Activated naive CD4-positive, alpha-beta T cell treated with anti-CD3 and anti-CD28 coated beads for 36 hours (primary cell): Measurements from ENCODE around the gene ERCC6L2. TPM values are rescaled to one million over a fixed set of nuclear protein-coding genes. Genes with fewer than 3 reads are reported as not detected.

ENCODE experiments used
- CTCF ChIA-PET: fragments of 350-600 bp; sonication (Branson Sonifier 250); formaldehyde crosslinking; loops from one replicate; lab custom pipeline; 2021; ENCODE audit warnings: antibody characterized with exemption; lab: Charles Lee
- DNase-seq: peaks from one replicate; pipeline ENCODE4 v3.0.0-alpha.2; 2020
- H3K27ac Mint-ChIP-seq: one replicate; pipeline ENCODE4 v1.8.0; 2021; ENCODE audit warnings: mild to moderate bottlenecking, mixed read lengths
- H3K27me3 Mint-ChIP-seq: one replicate; pipeline ENCODE4 v1.8.0; 2021; ENCODE audit warnings: low read depth, mixed read lengths
- H3K36me3 Mint-ChIP-seq: one replicate; pipeline ENCODE4 v1.8.0; 2021; ENCODE audit warnings: low read depth, mixed read lengths
- H3K4me1 Mint-ChIP-seq: one replicate; pipeline ENCODE4 v1.8.0; 2021; ENCODE audit warnings: low read depth, mixed read lengths
- H3K4me3 Mint-ChIP-seq: one replicate; pipeline ENCODE4 v1.8.0; 2021; ENCODE audit warnings: mild to moderate bottlenecking, moderate library complexity, mixed read lengths
- H3K9me3 Mint-ChIP-seq: one replicate; pipeline ENCODE4 v1.8.0; 2021; ENCODE audit warnings: mixed read lengths
- intact Hi-C: fragments of 100-400 bp; cut with micrococcal nuclease; formaldehyde crosslinking; loops from one replicate; pipeline ENCODE4 v1.15.1; 2023
- total RNA-seq, 2 experiments: library from RNA; stranded (reverse); gene quantifications; one replicate each; pipeline ENCODE4 v1.2.3, GENCODE V29; 2021

The ERCC6L2 gene
- total RNA-seq, 2 experiments from 2014 or later, result 20.3 to 20.6 TPM

DNA sequence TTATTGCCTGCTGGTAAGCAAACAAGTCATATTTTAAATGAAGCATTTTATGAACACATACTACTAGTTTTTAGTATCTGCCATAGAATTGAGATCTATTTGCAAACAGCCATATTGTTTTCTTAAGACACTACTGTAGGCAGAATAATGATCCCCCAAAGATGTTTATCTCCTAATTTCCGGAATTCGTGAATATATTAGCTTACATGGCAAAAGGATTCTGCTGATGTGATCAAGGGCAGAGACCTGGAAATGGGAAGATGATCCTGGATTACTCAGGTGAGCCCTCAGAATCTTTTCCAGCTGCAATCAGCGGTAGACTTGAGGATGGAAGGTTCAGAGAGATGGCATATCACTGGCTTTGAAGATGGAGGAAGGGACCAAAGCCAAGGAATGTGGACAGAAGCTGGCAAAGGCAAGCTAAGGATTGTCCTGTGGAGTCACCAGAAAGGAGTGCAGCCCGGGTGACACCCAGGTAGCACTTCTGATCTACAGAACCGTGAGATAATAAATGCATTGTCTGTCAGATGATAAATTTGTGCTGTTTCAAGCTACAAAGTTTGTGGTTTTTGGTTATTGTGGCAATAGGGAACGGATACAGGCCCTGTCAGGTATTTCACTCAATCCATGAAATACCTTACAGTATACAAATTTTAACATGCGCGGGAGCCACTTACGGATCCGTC, 1.0 kb upstream of the ERCC6L2 start:
- DNase-seq, result no peak
- Mint-ChIP-seq H3K4me1 (peaks cover 15% of the 10 kb centered on the region), H3K4me3 (no peak overlapping the region), H3K9me3 (peaks cover 12% of the 10 kb centered on the region), H3K27me3 (no peaks in the 10 kb centered on the region), H3K36me3 (peaks cover 53% of the 10 kb centered on the region), H3K27ac (no peak overlapping the region)
- CTCF ChIA-PET, result interaction anchor here (0.6 to 1.2 kb wide), 2 partner anchors 141 to 147 kb away, joined by 3 read pairs; no protein-coding TSS in a partner anchor
- intact Hi-C loops, result no loop called here

DNA sequence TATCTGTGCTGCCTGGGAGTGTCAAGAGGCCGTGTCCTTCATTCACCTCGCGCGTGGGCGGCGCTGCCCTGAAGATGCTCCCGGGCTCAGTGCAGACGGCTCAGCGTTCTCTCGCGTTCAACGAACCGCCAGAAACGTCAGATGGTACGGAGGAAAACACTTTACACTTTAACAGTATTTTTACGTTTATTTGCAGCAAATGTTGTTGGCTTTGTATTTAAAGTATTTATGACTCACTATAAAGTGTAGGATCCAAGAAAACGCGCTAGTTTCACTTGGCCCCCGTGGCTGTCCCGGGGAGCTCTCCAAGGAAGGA, 544 bp upstream of the ERCC6L2 start:
- CTCF ChIA-PET, result interaction anchor here (1.2 kb wide), 1 partner anchor 148 kb away, joined by 3 read pairs; no protein-coding TSS in a partner anchor
- peaks cover 10% of the 10 kb centered on the region for H3K9me3 Mint-ChIP-seq
- peak; percentile 74 for DNase-seq
- H3K27me3 Mint-ChIP-seq, result no peaks in the 10 kb centered on the region
- peaks cover 19% of the 10 kb centered on the region for H3K4me1 Mint-ChIP-seq
- peaks cover 50% of the 10 kb centered on the region for H3K36me3 Mint-ChIP-seq
- H3K27ac Mint-ChIP-seq, result no peak overlapping the region
- no peak overlapping the region for H3K4me3 Mint-ChIP-seq
- intact Hi-C loops, result loop anchor here (1.0 to 5.0 kb wide), 5 partner anchors 77 to 1148 kb away; partner anchors contain the start of genes AOPEP and ZNF367

DNA sequence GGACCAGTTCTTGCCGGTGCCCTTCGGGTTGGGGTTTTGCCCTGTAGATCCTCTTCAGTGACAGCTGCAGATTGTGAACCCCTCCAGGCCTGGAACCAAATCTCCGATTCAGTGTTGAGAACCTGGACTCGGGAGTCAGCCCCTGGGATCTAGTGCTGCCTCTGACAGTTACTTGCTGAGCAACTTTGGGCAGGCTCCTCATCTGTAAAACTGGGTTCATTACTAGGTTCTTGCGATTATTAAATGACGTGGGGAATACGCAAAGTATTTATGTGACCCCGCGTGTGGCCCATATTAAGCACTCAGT, 600 bp downstream of the ERCC6L2 start:
- peaks cover 8% of the 10 kb centered on the region for H3K9me3 Mint-ChIP-seq
- CTCF ChIA-PET, result interaction anchor here (0.8 to 1.3 kb wide), 2 partner anchors 15 to 77 kb away, joined by 3 read pairs; no protein-coding TSS in a partner anchor
- H3K27ac Mint-ChIP-seq, result no peak overlapping the region
- H3K27me3 Mint-ChIP-seq, result no peaks in the 10 kb centered on the region
- no peak overlapping the region for H3K4me3 Mint-ChIP-seq
- H3K36me3 Mint-ChIP-seq, result peaks cover 41% of the 10 kb centered on the region
- intact Hi-C loops, result loop anchor here (1.0 to 5.0 kb wide), 6 partner anchors 15 to 1149 kb away; partner anchors contain the start of gene AOPEP
- H3K4me1 Mint-ChIP-seq, result peaks cover 29% of the 10 kb centered on the region
- no peak for DNase-seq

GRCh38 chr9:95876595-95876994, 1.1 kb downstream of the ERCC6L2 start:
- CTCF ChIA-PET, result interaction anchor here (0.6 to 1.3 kb wide), 4 partner anchors 14 to 182 kb away, joined by 3 to 6 read pairs (median 3); no protein-coding TSS in a partner anchor
- H3K9me3 Mint-ChIP-seq, result peaks cover 8% of the 10 kb centered on the region
- peaks cover 36% of the 10 kb centered on the region for H3K36me3 Mint-ChIP-seq
- intact Hi-C loops, result loop anchor here (1.0 to 5.0 kb wide), 6 partner anchors 14 to 1149 kb away; partner anchors contain the start of gene AOPEP
- H3K4me1 Mint-ChIP-seq, result peaks cover 32% of the 10 kb centered on the region
- no peaks in the 10 kb centered on the region for H3K27me3 Mint-ChIP-seq
- no peak overlapping the region for H3K27ac Mint-ChIP-seq
- no peak overlapping the region for H3K4me3 Mint-ChIP-seq
- DNase-seq, result no peak

DNA sequence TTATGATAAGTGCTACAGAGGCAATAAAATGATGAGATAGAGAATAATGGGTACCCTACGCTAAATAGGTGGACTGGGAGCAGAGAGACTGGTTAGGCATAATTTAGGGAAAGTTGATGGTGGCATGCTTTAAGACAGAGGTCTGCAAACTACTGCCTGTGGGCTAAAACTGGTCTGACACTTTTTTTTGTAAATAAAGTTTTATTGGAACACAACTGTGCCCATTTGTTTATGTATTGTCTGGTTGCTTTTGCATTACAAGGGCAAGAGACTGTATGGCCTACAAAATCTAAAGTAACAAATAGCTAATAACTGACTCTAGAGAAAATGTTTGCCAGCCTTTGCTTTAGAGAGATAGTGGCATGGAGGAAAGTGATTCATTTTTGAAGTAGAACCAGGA, 2.5 kb downstream of the ERCC6L2 start:
- intact Hi-C loops, result loop anchor here (2.0 to 5.0 kb wide), 5 partner anchors 13 to 1151 kb away; partner anchors contain the start of gene AOPEP

GRCh38 chr9:95879591-95879990, 4.1 kb downstream of the ERCC6L2 start:
- no peaks in the 10 kb centered on the region for H3K27me3 Mint-ChIP-seq
- DNase-seq, result no peak
- H3K36me3 Mint-ChIP-seq, result peaks cover 31% of the 10 kb centered on the region
- peaks cover 45% of the 10 kb centered on the region for H3K4me1 Mint-ChIP-seq
- H3K9me3 Mint-ChIP-seq, result peaks cover 1% of the 10 kb centered on the region
- CTCF ChIA-PET, result no interaction called here
- no peak overlapping the region for H3K4me3 Mint-ChIP-seq
- intact Hi-C loops, result loop anchor here (5.0 kb wide), 2 partner anchors 73 to 1152 kb away; partner anchors contain the start of gene AOPEP
- H3K27ac Mint-ChIP-seq, result peak overlapping the region; percentile 56

More for the DNA sequence above, 2.5 kb downstream of the ERCC6L2 start:
- Mint-ChIP-seq H3K4me1 (peaks cover 40% of the 10 kb centered on the region), H3K27me3 (no peaks in the 10 kb centered on the region), H3K36me3 (peaks cover 30% of the 10 kb centered on the region), H3K4me3 (no peak overlapping the region), H3K9me3 (peaks cover 4% of the 10 kb centered on the region), H3K27ac (no peak overlapping the region)
- CTCF ChIA-PET, result interaction anchor here (0.6 to 0.7 kb wide), 2 partner anchors 341 to 704 kb away, joined by 4 to 6 read pairs; no protein-coding TSS in a partner anchor
- no peak for DNase-seq

DNA sequence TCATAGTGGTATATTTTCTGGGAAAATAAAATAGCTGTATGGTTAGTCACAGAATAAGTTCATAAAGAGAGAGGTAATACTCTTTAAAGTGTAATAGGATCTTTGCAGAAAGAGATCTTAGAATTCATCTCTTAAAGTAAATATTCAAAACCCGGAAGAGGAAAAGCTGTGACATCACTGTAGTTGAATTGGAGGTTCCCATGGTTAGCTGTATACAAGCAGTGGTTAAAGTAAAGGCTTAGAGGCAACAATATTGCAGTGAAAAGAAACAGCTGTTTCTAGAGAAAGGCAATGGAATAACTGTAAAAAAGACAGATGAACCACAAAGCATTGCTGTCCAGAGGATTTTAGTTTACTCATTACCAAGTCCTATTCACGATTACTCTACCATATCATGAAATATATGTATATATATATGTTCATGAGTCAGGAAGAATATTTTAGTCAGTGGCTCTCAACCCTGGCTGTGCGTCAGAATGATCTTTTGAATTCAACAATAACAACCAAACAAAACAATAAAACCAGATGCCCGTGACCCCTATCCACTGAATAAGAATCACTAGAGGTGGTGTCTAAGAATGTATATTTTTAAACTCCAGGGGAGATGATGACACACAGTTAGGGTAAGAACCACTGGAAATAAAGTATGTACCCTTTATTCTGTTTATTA, 4.7 kb downstream of the ERCC6L2 start:
- intact Hi-C loops, result no loop called here
- CTCF ChIA-PET, result no interaction called here
- H3K4me1 Mint-ChIP-seq, result peaks cover 50% of the 10 kb centered on the region
- H3K9me3 Mint-ChIP-seq, result peaks cover 1% of the 10 kb centered on the region
- no peak for DNase-seq
- H3K27me3 Mint-ChIP-seq, result no peaks in the 10 kb centered on the region
- H3K4me3 Mint-ChIP-seq, result no peak overlapping the region
- peaks cover 33% of the 10 kb centered on the region for H3K36me3 Mint-ChIP-seq
- peak overlapping the region; percentile 70 for H3K27ac Mint-ChIP-seq

DNA sequence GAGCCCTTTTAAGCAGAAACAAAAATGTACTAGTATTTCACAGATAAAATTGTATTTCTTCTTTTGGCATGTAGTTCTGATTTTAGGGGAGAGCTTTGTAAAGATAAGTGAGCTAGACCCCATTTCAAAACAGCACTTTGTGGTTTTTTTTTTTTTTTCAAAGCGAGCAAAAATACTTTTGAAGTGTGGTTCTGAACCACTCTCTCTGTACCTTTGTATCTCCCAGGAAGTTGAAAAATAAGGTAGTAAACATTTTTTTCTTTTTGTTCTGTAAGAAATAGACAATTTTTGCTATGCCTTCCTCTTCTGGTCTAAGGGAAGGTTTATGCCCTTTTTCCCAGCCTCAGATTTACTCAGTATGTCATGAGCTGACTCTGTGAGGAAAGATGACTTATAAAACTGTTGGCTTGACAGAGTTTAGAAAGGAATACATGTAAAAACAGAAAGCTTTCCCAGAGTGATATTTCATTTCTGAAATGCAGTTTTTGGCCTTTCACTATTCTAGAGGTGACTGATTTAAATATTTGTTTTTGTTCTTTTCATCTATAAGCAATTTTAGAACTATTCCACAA, 12.5 kb downstream of the ERCC6L2 start:
- CTCF ChIA-PET, result no interaction called here
- Mint-ChIP-seq H3K36me3 (peaks cover 40% of the 10 kb centered on the region), H3K9me3 (peaks cover 6% of the 10 kb centered on the region), H3K4me3 (peak overlapping the region; percentile 19), H3K4me1 (peaks cover 66% of the 10 kb centered on the region), H3K27me3 (no peaks in the 10 kb centered on the region), H3K27ac (peak overlapping the region; percentile 61)
- no peak for DNase-seq
- intact Hi-C loops, result no loop called here

GRCh38 chr9:95890594-95890993, 15.1 kb downstream of the ERCC6L2 start:
- peaks cover 25% of the 10 kb centered on the region for H3K36me3 Mint-ChIP-seq
- peaks cover 14% of the 10 kb centered on the region for H3K9me3 Mint-ChIP-seq
- no peaks in the 10 kb centered on the region for H3K27me3 Mint-ChIP-seq
- DNase-seq, result no peak
- no peak overlapping the region for H3K27ac Mint-ChIP-seq
- peaks cover 53% of the 10 kb centered on the region for H3K4me1 Mint-ChIP-seq
- intact Hi-C loops, result loop anchor here (2.0 kb wide), 1 partner anchor 14 kb away; no protein-coding TSS in a partner anchor
- H3K4me3 Mint-ChIP-seq, result no peak overlapping the region
- CTCF ChIA-PET, result interaction anchor here (0.7 to 1.4 kb wide), 2 partner anchors 14 to 16 kb away, joined by 3 read pairs; no protein-coding TSS in a partner anchor

DNA sequence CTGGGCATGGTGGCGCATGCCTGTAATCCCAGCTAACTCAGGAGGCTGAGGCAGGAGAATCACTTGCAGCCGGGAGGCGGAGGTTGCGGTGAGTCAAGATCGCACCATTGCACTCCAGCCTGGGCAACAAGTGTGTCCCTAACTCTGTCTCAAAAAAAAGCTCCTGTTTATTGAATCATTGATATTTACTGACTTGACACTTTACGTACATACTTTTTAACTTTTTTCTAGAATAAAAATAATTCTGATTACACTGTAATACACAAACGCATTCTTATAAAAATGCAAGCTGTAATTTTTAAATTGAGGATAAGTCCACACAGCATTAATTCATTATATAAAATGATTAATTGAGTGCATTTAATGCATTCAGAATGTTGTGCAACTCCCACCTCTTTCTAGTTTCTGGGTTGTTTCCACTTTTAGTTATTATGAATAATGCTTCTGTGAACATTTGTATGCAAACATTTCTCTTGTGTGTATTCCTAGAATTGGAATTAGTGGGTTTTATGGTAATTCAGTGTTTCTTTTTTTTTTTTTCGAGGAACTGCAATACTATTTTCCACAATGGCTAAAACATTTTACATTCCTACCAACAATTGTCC, 15.7 kb downstream of the ERCC6L2 start:
- Mint-ChIP-seq H3K4me3 (no peak overlapping the region), H3K27me3 (no peaks in the 10 kb centered on the region), H3K4me1 (peaks cover 52% of the 10 kb centered on the region), H3K27ac (no peak overlapping the region), H3K9me3 (peaks cover 14% of the 10 kb centered on the region), H3K36me3 (peaks cover 24% of the 10 kb centered on the region)
- no peak for DNase-seq
- CTCF ChIA-PET, result interaction anchor here (0.7 to 1.4 kb wide), 2 partner anchors 15 kb away, joined by 3 read pairs; no protein-coding TSS in a partner anchor
- intact Hi-C loops, result loop anchor here (2.0 kb wide), 1 partner anchor 14 kb away; no protein-coding TSS in a partner anchor

DNA sequence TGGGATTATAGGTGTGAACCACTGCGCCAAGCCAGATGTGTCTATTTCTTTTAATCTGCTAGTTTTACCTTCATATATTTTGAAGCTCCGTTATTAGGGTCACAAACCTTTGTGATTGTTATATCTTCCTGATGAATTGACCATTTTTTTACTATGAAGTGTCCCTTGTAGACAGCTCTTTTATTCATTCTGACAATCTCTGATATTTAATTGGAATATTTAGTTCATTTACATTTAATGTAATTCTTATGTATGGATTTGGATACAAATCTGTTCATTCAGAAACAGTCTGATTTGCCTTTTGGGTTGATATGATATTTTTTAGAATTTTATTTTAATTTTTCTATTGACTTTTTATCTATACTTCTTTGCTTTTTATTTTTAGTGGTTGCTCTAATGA, 17.2 kb downstream of the ERCC6L2 start:
- intact Hi-C loops, result no loop called here
- H3K27me3 Mint-ChIP-seq, result no peaks in the 10 kb centered on the region
- peaks cover 52% of the 10 kb centered on the region for H3K4me1 Mint-ChIP-seq
- H3K27ac Mint-ChIP-seq, result no peak overlapping the region
- no peak for DNase-seq
- peaks cover 14% of the 10 kb centered on the region for H3K9me3 Mint-ChIP-seq
- CTCF ChIA-PET, result no interaction called here
- no peak overlapping the region for H3K4me3 Mint-ChIP-seq
- H3K36me3 Mint-ChIP-seq, result peaks cover 22% of the 10 kb centered on the region

DNA sequence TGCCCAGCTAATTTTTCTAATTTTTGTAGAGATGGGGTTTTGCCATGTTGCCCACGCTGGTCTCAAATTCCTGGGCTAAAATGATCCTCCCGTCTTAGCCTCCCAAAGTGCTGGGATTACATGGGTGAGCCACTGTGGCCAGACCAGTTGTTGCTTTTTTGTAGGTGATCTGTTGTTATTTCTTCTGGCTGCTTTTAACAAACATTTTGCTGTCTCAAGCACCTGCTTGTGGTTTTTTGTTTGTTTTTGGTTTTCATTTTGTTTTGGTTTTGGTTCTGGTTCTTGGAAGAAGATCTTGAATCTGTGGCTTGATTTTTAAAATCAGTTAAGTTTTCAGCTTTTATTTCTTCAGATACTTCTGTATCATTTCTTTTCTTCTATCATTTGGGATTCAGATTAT, 21.1 kb downstream of the ERCC6L2 start:
- Mint-ChIP-seq H3K27me3 (no peaks in the 10 kb centered on the region), H3K36me3 (peaks cover 31% of the 10 kb centered on the region), H3K4me1 (peaks cover 32% of the 10 kb centered on the region), H3K4me3 (no peak overlapping the region), H3K9me3 (peaks cover 14% of the 10 kb centered on the region), H3K27ac (no peak overlapping the region)
- no peak for DNase-seq
- CTCF ChIA-PET, result interaction anchor here (0.9 to 1.2 kb wide), 2 partner anchors 27 to 394 kb away, joined by 3 read pairs; no protein-coding TSS in a partner anchor
- intact Hi-C loops, result no loop called here
